H9 (cell line): ENCODE measurements around the gene KIAA0513. TPM values are rescaled to one million over a fixed set of nuclear protein-coding genes. Genes with fewer than 3 reads are reported as not detected.

Experiments used
- DNase-seq: peaks from one replicate; pipeline ENCODE4 v3.0.0-alpha.2; 2017
- H2AFZ ChIP-seq: one replicate; pipeline ENCODE4 v1.6.1; 2013; ENCODE audit warnings: mild to moderate bottlenecking, low read length, control low read depth, moderate library complexity
- H2AK5ac ChIP-seq: 2 replicates; pipeline ENCODE4 v1.6.1; 2013; ENCODE audit warnings: low read length, control low read depth, mixed read lengths; ENCODE audit not compliant: insufficient read length
- H2BK120ac ChIP-seq: one replicate; pipeline ENCODE4 v1.6.1; 2013; ENCODE audit warnings: low read depth, mild to moderate bottlenecking, low read length, control low read depth, inconsistent platforms; ENCODE audit not compliant: poor library complexity, severe bottlenecking
- H2BK12ac ChIP-seq: 2 replicates; pipeline ENCODE4 v1.6.1; 2013; ENCODE audit warnings: low read length, control low read depth, mixed read lengths, low read depth; ENCODE audit not compliant: insufficient read length
- H2BK15ac ChIP-seq: 2 replicates; pipeline ENCODE4 v1.6.1; 2013; ENCODE audit warnings: low read depth, low read length, control low read depth
- H2BK20ac ChIP-seq: one replicate; pipeline ENCODE4 v1.6.1; 2013; ENCODE audit warnings: low read depth, mild to moderate bottlenecking, low read length, control low read depth, inconsistent platforms; ENCODE audit not compliant: poor library complexity, severe bottlenecking
- H2BK5ac ChIP-seq: 2 replicates; pipeline ENCODE4 v1.6.1; 2013; ENCODE audit warnings: low read length, control low read depth, mixed read lengths; ENCODE audit not compliant: insufficient read length
- H3K14ac ChIP-seq: 2 replicates; pipeline ENCODE4 v1.6.1; 2013; ENCODE audit warnings: low read length, control low read depth; ENCODE audit not compliant: insufficient read depth
- H3K18ac ChIP-seq: 2 replicates; pipeline ENCODE4 v1.6.1; 2013; ENCODE audit warnings: low read depth, mild to moderate bottlenecking, mixed read lengths, low read length, control low read depth; ENCODE audit not compliant: insufficient read length
- H3K23ac ChIP-seq: 2 replicates; pipeline ENCODE4 v1.6.1; 2013; ENCODE audit warnings: low read length, control low read depth, mixed read lengths, low read depth; ENCODE audit not compliant: insufficient read length
- H3K23me2 ChIP-seq: 2 replicates; pipeline ENCODE4 v1.6.1; 2013; ENCODE audit warnings: low read depth, mild to moderate bottlenecking, mixed read lengths, low read length, control low read depth; ENCODE audit not compliant: insufficient read length, poor library complexity, severe bottlenecking
- H3K27ac ChIP-seq: 2 replicates; pipeline ENCODE4 v1.5.1; 2013; ENCODE audit warnings: low read length, control low read depth, mixed read lengths, low read depth; ENCODE audit not compliant: insufficient read length
- H3K27me3 ChIP-seq: 2 replicates; pipeline ENCODE4 v1.6.1; 2013; ENCODE audit warnings: low read length, control low read depth, inconsistent platforms; ENCODE audit not compliant: insufficient read depth
- H3K4ac ChIP-seq: 2 replicates; pipeline ENCODE4 v1.6.1; 2013; ENCODE audit warnings: low read depth, mild to moderate bottlenecking, control low read depth, inconsistent platforms, low read length, moderate library complexity
- H3K4me1 ChIP-seq: 2 replicates; pipeline ENCODE4 v1.6.1; 2013; ENCODE audit warnings: low read length, control low read depth, inconsistent platforms; ENCODE audit not compliant: insufficient read depth
- H3K4me2 ChIP-seq: 2 replicates; pipeline ENCODE4 v1.6.1; 2013; ENCODE audit warnings: low read length, control low read depth, mixed read lengths; ENCODE audit not compliant: insufficient read length, insufficient read depth
- H3K56ac ChIP-seq: 2 replicates; pipeline ENCODE4 v1.6.1; 2013; ENCODE audit warnings: low read depth, mild to moderate bottlenecking, mixed read lengths, low read length, control low read depth; ENCODE audit not compliant: insufficient read length
- H3K79me1 ChIP-seq: 2 replicates; pipeline ENCODE4 v1.6.1; 2013; ENCODE audit warnings: low read depth, mild to moderate bottlenecking, moderate library complexity, low read length, control low read depth, inconsistent platforms; ENCODE audit not compliant: insufficient read depth, poor library complexity, severe bottlenecking
- H3K79me2 ChIP-seq: 2 replicates; pipeline ENCODE4 v1.6.1; 2013; ENCODE audit warnings: low read length, control low read depth, inconsistent platforms; ENCODE audit not compliant: insufficient read depth
- H3K9ac ChIP-seq: 2 replicates; pipeline ENCODE4 v1.6.1; 2013; ENCODE audit warnings: low read length, control low read depth, mixed read lengths; ENCODE audit not compliant: insufficient read length; ENCODE audit errors: extremely low read depth
- H3K9me3 ChIP-seq: one replicate; pipeline ENCODE4 v1.6.1; 2013; ENCODE audit warnings: low read depth, low read length, inconsistent platforms; ENCODE audit not compliant: control insufficient read depth
- H3T11ph ChIP-seq: one replicate; pipeline ENCODE4 v1.6.1; 2013; ENCODE audit warnings: mild to moderate bottlenecking, low read length, control low read depth, inconsistent platforms
- H4K20me1 ChIP-seq: one replicate; pipeline ENCODE4 v1.6.1; 2013; ENCODE audit not compliant: control insufficient read depth, insufficient read length, insufficient read depth
- H4K5ac ChIP-seq: 2 replicates; pipeline ENCODE4 v1.6.1; 2013; ENCODE audit warnings: low read depth, mild to moderate bottlenecking, mixed read lengths, low read length, control low read depth; ENCODE audit not compliant: insufficient read length
- H4K8ac ChIP-seq: replicated peaks from 2 replicates; pipeline ENCODE4 v1.6.1; 2013; ENCODE audit warnings: low read length, control low read depth, mixed read lengths, low read depth; ENCODE audit not compliant: insufficient read length
- H4K91ac ChIP-seq: 2 replicates; pipeline ENCODE4 v1.6.1; 2013; ENCODE audit warnings: low read depth, mild to moderate bottlenecking, moderate library complexity, mixed read lengths, low read length, control low read depth; ENCODE audit not compliant: insufficient read length
- H3K27ac Mint-ChIP-seq, 3 experiments: 2 replicates in 2 of 3; 3 replicates in 1 of 3; pipeline ENCODE4 v1.8.0; 2020 to 2021; ENCODE audit warnings: mixed read lengths in 3 of 3, mild to moderate bottlenecking in 1 of 3, moderate library complexity in 1 of 3
- H3K27me3 Mint-ChIP-seq: 2 replicates; pipeline ENCODE4 v1.8.0; 2021; ENCODE audit warnings: low read depth, mild to moderate bottlenecking, moderate library complexity, mixed read lengths
- H3K36me3 Mint-ChIP-seq, 3 experiments: 2 replicates in 2 of 3; 3 replicates in 1 of 3; pipeline ENCODE4 v1.8.0; 2020 to 2021; ENCODE audit warnings: low read depth in 3 of 3, mixed read lengths in 3 of 3; ENCODE audit not compliant: insufficient read depth in 1 of 3
- H3K4me1 Mint-ChIP-seq, 2 experiments: 2 replicates each; pipeline ENCODE4 v1.8.0; 2020; ENCODE audit warnings: mixed read lengths in 2 of 2
- H3K4me3 Mint-ChIP-seq, 2 experiments: 2 replicates in 1 of 2; 3 replicates in 1 of 2; pipeline ENCODE4 v1.8.0; 2020 to 2021; ENCODE audit warnings: mild to moderate bottlenecking in 2 of 2, mixed read lengths in 2 of 2, moderate library complexity in 1 of 2
- H3K9me3 Mint-ChIP-seq, 2 experiments: 2 replicates in 1 of 2; 3 replicates in 1 of 2; pipeline ENCODE4 v1.8.0; 2020; ENCODE audit warnings: mild to moderate bottlenecking in 2 of 2, mixed read lengths in 2 of 2, moderate library complexity in 1 of 2
- WGBS: extraction: QIAGEN DNeasy Blood & Tissue Kit; methylation state at CpG from one replicate; pipeline ENCODE4 v1.1.7; 2013; ENCODE audit warnings: missing lambda C conversion rate, low lambda C conversion rate, mixed read lengths; ENCODE audit not compliant: insufficient read length; ENCODE audit errors: extremely low coverage; 5-methylcytosine and 5-hydroxymethylcytosine counted together
- total RNA-seq: library from RNA; stranded (reverse); gene quantifications from 2 replicates; pipeline ENCODE4 v1.2.1, GENCODE V29; 2021
- TF ChIP-seq, protein P1 (sequence below): fragments of 200-600 bp; sonication (generic); conservative IDR thresholded peaks from 3 replicates; pipeline ENCODE4 v1.8.0; 2021; ENCODE audit warnings: antibody characterized with exemption, mild to moderate bottlenecking

The KIAA0513 gene
- total RNA-seq, 1 experiment from 2014 or later: 4.7 TPM

DNA sequence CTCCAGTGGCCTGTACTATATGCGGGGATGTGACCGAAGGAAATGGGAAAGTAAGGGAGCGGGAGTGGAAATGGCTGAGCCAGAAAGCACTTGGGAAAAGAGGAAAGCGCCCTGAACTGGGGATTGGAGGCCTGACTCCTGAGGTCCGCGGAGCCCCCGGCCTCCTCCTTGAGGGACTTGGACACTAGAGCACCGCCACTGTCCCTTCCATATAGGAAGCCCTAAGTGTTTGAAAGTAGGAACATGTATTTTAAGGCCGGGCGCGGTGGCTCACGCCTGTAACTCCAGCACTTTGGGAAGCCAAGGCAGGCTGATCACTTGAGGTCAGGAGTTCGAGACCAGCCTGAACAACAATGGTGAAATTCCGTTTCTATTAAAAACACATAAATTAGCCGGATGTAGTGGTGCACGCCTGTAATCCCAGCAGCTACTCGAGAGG, 15.7 kb upstream of the KIAA0513 start:
- H2AFZ ChIP-seq: no peak overlapping the region
- no peak overlapping the region for H3K56ac ChIP-seq
- H3K79me1 ChIP-seq: peaks cover 7% of the 10 kb centered on the region
- H3K23ac ChIP-seq: no peak overlapping the region
- no peak overlapping the region for H2BK15ac ChIP-seq
- no peak overlapping the region for H2BK12ac ChIP-seq
- WGBS: no CpG with 5 or more reads among the region's 17 CpGs
- Mint-ChIP-seq H3K27me3 (peaks cover 2% of the 10 kb centered on the region), H3K4me3 (peak overlapping the region; percentile 94 to 97), H3K9me3 (no peaks in the 10 kb centered on the region), H3K4me1 (peaks cover 7 to 11% of the 10 kb centered on the region in 2 experiments), H3K27ac (peak overlapping the region; percentile 99), H3K36me3 (no peaks in the 10 kb centered on the region; a peak in 1 of 7 replicates)
- peaks cover 3% of the 10 kb centered on the region; the same call in 1 of the 2 replicates for H3K4me1 ChIP-seq
- no peaks in the 10 kb centered on the region for H3K9me3 ChIP-seq
- peak overlapping the region; percentile 87 for H3K4me2 ChIP-seq
- no peak overlapping the region for H2BK120ac ChIP-seq
- H4K5ac ChIP-seq: no peak overlapping the region
- H3K27me3 ChIP-seq: no peaks in the 10 kb centered on the region
- peak overlapping the region; percentile 81 for H3K9ac ChIP-seq
- TF ChIP-seq, protein P1, sequence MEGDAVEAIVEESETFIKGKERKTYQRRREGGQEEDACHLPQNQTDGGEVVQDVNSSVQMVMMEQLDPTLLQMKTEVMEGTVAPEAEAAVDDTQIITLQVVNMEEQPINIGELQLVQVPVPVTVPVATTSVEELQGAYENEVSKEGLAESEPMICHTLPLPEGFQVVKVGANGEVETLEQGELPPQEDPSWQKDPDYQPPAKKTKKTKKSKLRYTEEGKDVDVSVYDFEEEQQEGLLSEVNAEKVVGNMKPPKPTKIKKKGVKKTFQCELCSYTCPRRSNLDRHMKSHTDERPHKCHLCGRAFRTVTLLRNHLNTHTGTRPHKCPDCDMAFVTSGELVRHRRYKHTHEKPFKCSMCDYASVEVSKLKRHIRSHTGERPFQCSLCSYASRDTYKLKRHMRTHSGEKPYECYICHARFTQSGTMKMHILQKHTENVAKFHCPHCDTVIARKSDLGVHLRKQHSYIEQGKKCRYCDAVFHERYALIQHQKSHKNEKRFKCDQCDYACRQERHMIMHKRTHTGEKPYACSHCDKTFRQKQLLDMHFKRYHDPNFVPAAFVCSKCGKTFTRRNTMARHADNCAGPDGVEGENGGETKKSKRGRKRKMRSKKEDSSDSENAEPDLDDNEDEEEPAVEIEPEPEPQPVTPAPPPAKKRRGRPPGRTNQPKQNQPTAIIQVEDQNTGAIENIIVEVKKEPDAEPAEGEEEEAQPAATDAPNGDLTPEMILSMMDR: no peak
- no peak overlapping the region for H2AK5ac ChIP-seq
- H2BK20ac ChIP-seq: no peak overlapping the region
- peak overlapping the region; percentile 62 for H2BK5ac ChIP-seq
- H3T11ph ChIP-seq: no peak overlapping the region
- peak overlapping the region; percentile 76 for H3K18ac ChIP-seq
- no peak overlapping the region for H3K4ac ChIP-seq
- H3K14ac ChIP-seq: peak overlapping the region; percentile 59
- H3K79me2 ChIP-seq: peaks cover 14% of the 10 kb centered on the region; the same call in 1 of the 2 replicates
- no peak overlapping the region for H4K8ac ChIP-seq
- H3K27ac ChIP-seq: peak overlapping the region; percentile 28
- no peaks in the 10 kb centered on the region for H4K20me1 ChIP-seq
- peaks cover 7% of the 10 kb centered on the region for H3K23me2 ChIP-seq
- DNase-seq: no peak
- no peak overlapping the region for H4K91ac ChIP-seq
